ENCODE results near the gene STAC. TPM values are rescaled to one million over a fixed set of nuclear protein-coding genes. Genes with fewer than 3 reads are reported as not detected.
"Not testable (repeated sequence)": the region's sequence is repeated elsewhere in the genome, so short reads cannot be mapped to it uniquely, and the experiment has no call there.

STAC gene
- total RNA-seq, 1 donor from 2014 or later: 0.09 TPM

GRCh38 chr3:36496684-36497633 lies 116.7 kb downstream of the STAC start:
- TF ChIP-seq CTCF (IDR thresholded peaks at IDR 0.05): no peak
- Mint-ChIP-seq H3K36me3 (ENCODE audit: low read depth) (no peaks in the 10 kb centered on the region), H3K9me3 (no peaks in the 10 kb centered on the region), H3K27ac (no peak overlapping the region), H3K4me3 (no peak overlapping the region), H3K27me3 (peaks cover 2% of the 10 kb centered on the region), H3K4me1 (no peaks in the 10 kb centered on the region)
- no peak for DNase-seq
- no peak for ATAC-seq (ENCODE audit: low read depth)
- intact Hi-C loops (cut with micrococcal nuclease): no loop called here
- ChIA-PET POLR2A (no interaction called here), CTCF (no interaction called here)

GRCh38 chr3:36500053-36500452 lies 119.7 kb downstream of the STAC start:
- intact Hi-C loops (cut with micrococcal nuclease); CTCF ChIA-PET; POLR2A ChIA-PET; H3K4me1 Mint-ChIP-seq; ATAC-seq (ENCODE audit: low read depth); DNase-seq; H3K36me3 Mint-ChIP-seq (ENCODE audit: low read depth); H3K4me3 Mint-ChIP-seq; H3K27ac Mint-ChIP-seq; H3K27me3 Mint-ChIP-seq; H3K9me3 Mint-ChIP-seq: not testable (repeated sequence)

GRCh38 chr3:36501616-36502015 lies 121.3 kb downstream of the STAC start:
- H3K27ac Mint-ChIP-seq: no peak overlapping the region
- intact Hi-C loops (cut with micrococcal nuclease): no loop called here
- H3K9me3 Mint-ChIP-seq: peaks cover 5% of the 10 kb centered on the region
- no peak overlapping the region for H3K4me3 Mint-ChIP-seq
- ChIA-PET CTCF (interaction anchor here (1.1 kb wide), 1 partner anchor 9 kb away, joined by 3 read pairs; no protein-coding TSS in a partner anchor), POLR2A (no interaction called here)
- no peak for DNase-seq
- no peak for ATAC-seq (ENCODE audit: low read depth)
- TF ChIP-seq CTCF (IDR thresholded peaks at IDR 0.05): no peak
- H3K27me3 Mint-ChIP-seq: peaks cover 2% of the 10 kb centered on the region
- no peaks in the 10 kb centered on the region for H3K36me3 Mint-ChIP-seq (ENCODE audit: low read depth)
- no peaks in the 10 kb centered on the region for H3K4me1 Mint-ChIP-seq

- ATAC-seq (ENCODE audit: low read depth): no peak
- H3K27me3 Mint-ChIP-seq: no peaks in the 10 kb centered on the region
- H3K4me1 Mint-ChIP-seq: no peaks in the 10 kb centered on the region
- intact Hi-C loops (cut with micrococcal nuclease): no loop called here
- no peak overlapping the region for H3K4me3 Mint-ChIP-seq
- no peak for DNase-seq
- no peak for TF ChIP-seq CTCF (IDR thresholded peaks at IDR 0.05)
- H3K9me3 Mint-ChIP-seq: peaks cover 10% of the 10 kb centered on the region
- CTCF ChIA-PET: no interaction called here
- H3K36me3 Mint-ChIP-seq (ENCODE audit: low read depth): no peaks in the 10 kb centered on the region
- no peak overlapping the region for H3K27ac Mint-ChIP-seq
- POLR2A ChIA-PET: no interaction called here
These were observed 125.1 kb downstream of the STAC start for GRCh38 chr3:36505393-36505792.

- TF ChIP-seq CTCF (IDR thresholded peaks at IDR 0.05): no peak
- H3K4me1 Mint-ChIP-seq: no peaks in the 10 kb centered on the region
- no peak for DNase-seq
- H3K36me3 Mint-ChIP-seq (ENCODE audit: low read depth): no peaks in the 10 kb centered on the region
- H3K27ac Mint-ChIP-seq: no peak overlapping the region
- H3K9me3 Mint-ChIP-seq: peaks cover 5% of the 10 kb centered on the region
- H3K27me3 Mint-ChIP-seq: no peaks in the 10 kb centered on the region
- intact Hi-C loops (cut with micrococcal nuclease): no loop called here
- POLR2A ChIA-PET: no interaction called here
- ATAC-seq (ENCODE audit: low read depth): no peak
- CTCF ChIA-PET: no interaction called here
- no peak overlapping the region for H3K4me3 Mint-ChIP-seq
These were observed 131.6 kb downstream of the STAC start for GRCh38 chr3:36511791-36512486.
